Measurements from ENCODE around the gene ALPI.

The ALPI gene

GRCh38 chr2:232465061-232465460 is 9.1 kb downstream of the ALPI start:
- no peak for DNase-seq

DNA sequence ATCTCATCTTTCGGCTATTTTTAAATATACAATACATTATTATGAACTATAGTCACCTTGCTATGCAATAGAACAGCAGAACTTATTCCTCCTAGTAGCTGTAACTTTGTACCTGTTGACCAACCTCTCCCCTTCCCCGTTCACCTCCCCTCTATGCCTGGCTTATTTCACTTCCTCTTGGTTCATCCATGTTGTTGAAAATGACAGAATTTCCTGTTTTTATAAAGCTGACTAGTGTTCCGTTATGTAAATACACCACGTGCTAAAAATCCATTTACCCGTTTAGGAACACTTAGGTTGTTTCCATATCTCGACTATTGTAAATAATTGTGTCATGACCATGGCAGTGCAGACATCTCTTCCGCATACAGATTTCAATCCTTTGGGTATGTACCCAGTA is 10.3 kb downstream of the ALPI start:
- DNase-seq: no peak

GRCh38 chr2:232473467-232473890 is 17.5 kb downstream of the ALPI start:
- DNase-seq: no peak

DNA sequence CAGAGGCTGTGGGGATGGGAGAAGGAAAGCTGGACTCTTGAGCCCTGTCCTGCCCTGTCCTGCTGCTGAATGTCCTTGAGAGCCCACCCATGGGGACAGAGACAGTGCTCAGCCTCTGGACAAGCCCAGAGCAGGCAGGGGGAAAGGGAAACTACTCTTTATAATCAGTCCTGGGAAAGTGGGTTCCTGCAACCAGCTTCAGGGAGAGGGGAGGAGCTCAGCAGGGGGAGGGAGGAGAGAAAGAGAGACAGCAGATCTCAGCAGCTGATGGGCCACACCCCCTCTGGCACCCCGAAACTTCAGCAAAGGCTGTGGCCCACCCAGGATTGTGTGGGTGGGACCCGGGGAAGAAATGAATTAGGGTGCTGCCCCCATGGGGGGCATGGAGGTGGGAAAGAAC is 20.1 kb downstream of the ALPI start:
- DNase-seq: no peak

DNA sequence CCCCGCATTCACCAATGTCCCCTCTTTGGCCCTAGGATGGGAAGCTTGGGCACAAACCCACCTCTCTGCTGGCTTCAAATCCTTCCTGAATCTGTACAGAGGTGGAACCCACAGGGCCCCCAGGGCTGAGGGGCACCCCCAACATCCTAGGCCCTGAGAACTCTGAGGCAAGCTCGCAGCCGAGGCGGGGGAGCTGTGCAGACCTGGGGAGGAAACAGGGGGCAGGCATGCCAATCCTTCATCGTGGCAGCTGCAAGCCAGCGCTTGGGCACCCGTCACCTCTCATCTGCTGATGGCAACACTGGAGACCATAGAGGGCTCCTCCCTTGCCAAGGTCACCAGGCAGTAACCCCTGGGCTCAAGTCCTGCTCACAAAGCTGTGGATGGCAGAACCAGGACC is 20.8 kb downstream of the ALPI start:
- DNase-seq: no peak

GRCh38 chr2:232477751-232478510 is 22.0 kb downstream of the ALPI start:
- DNase-seq: no peak

- no peak for DNase-seq
Measured at GRCh38 chr2:232478571-232479340, 22.8 kb downstream of the ALPI start.

GRCh38 chr2:232479341-232480200 is 23.6 kb downstream of the ALPI start:
- no peak for DNase-seq

DNA sequence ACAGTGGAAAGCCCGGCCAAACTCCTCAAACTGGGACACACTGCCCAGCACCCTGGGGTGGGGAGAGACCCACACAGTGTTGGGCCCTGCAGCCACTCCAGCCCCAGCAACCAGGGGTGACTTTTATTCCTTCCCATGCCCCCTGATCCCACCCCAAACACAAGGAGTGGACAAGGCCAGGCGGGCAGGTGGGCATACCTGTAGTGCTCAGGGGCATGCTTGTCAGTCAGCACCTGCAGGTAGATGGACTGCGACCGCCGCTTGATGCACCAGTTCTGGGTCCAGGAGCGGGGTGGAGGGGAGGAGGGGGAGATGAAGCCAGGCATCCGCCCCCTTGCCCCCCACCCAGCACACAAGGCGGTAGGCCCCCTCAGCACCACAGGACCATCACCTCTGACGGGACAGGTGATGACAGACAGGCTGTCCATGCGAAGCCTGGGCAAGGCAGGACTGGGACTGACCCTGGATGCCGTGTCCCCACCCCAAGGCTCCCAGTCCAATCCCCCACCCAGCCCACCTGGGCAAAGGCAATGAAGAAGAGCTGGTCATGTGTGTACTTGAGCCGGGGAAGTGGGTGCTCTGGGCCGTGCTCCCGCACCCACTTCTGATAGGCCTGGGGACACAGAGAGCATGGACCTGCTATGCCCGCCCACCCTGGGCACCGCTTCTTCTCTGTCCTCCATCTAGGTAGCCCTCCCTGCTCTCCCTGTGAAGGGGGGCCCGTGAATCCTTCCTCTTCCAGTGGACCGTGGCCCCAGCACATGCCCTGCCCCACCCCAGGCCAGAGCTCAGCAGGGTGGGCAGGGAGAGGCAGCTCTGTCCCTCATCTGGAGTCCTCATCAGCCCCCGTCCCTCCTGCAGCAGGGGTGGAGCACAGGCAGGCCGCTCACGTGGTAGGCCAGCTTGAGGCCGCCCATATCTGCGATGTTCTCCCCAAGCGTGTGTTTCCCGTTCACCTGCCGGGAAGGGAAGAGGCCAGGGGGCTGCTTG is 24.5 kb downstream of the ALPI start:
- DNase-seq: no peak

- DNase-seq: no peak
Measured at GRCh38 chr2:232481322-232482140, 25.6 kb downstream of the ALPI start.

DNA sequence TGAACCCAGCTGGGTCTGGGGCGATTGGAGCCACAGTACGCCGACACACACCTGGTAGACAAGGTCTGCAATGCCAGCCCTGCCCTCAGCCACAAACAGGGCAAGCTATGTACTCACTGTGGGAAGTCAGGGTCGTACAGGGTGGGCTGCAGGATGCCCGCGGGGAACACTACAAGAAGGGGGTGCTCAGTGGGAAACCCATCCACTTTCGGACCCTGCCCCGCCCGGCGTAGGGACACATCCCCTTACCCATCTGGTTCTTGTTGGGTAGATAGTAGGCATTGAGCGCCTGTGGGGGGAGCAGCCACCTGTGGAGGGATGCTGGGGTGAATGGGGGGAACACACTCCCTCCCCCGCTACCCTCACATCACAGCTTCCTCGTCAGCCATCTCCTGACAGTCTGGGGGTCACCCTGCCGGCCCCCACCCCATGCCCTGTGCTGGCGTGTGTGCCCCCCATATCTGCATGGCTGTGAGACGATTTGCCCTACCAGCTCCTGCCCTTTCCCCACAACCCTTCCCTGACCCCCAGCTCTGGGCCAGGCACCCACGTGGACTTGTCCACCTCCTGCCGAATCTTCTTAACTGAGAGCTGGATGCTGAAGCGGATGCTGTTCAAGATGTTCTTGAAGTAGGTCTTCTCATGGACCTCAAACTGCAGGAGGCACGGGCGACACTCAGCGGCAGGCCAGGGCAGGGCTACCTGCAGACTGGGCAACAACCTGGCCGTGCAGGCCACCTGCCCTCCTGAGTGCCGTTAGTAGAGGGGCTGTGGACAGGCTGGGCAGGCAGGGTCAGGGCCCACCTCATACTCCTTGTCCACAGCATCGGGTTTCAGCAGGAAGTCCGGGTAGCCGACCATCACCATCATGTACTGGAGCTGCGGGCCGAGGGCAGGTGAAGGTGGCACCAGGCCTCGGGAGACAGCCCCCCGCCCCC is 26.6 kb downstream of the ALPI start:
- no peak for DNase-seq

DNA sequence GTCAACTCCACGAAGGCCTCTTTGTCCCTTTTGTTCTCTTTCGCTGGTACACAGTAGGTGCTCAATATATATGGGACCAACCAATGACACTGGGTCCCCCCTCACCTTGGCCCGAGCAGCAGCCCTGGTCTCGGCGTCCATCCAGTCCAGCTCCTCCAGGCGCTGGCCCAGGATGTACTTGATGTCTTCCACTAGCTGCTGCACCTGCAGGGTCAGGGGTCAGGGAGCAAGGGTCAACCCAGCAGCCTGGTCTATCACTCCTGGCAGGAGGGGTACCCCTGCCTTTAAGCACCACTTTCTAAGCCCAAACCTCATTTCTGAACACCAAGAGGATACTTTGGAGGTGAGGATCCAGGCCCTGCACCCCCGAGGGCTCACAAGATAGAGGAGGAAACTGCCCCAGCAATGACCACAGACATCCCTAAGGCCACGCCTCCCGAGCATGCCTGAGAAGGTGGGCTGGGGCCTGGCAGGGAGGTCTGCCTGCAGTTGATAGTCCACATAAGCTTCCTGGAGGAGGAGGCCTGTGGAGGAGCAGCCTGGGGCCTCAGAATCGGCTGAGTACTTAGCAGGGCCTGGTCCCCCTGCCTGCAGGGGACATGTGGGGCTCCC is 27.5 kb downstream of the ALPI start:
- no peak for DNase-seq

GRCh38 chr2:232483923-232484627 is 28.1 kb downstream of the ALPI start:
- DNase-seq: no peak

DNA sequence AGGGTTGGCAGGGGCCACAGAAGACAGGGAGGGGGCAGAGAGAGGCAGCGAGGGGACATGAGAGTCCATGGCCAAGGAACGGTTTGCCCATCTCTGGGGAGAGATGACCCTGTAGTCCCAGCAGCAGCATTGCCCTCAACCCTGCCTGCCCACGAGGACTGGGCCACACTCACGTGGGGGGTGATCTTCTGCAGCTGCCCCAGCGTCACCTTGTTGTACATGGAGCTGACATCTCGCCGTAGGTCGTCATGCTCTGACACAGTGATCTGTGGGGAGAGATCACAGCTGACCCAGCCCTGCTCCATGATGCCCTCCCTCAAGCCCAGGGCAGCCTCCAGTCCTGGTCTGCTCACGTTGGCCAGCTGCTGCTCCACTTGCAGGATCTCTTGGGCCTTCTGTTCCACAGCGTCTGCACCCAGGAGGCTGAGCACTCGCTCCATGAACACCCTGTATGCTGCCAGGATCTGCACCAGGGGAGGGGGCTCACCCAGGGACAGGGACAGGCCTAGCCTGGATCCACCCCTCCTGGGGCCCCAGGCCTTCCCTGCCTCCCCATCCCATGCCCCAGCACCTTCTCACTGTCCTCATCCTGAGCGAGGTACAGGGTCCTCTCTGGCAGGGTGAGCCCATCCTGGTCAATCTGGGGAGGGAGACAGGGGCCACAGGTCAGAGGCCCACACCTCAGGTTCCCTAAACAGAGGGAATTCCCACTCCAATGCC is 28.8 kb downstream of the ALPI start:
- DNase-seq: no peak

GRCh38 chr2:232485348-232485756 is 29.4 kb downstream of the ALPI start:
- DNase-seq: no peak

DNA sequence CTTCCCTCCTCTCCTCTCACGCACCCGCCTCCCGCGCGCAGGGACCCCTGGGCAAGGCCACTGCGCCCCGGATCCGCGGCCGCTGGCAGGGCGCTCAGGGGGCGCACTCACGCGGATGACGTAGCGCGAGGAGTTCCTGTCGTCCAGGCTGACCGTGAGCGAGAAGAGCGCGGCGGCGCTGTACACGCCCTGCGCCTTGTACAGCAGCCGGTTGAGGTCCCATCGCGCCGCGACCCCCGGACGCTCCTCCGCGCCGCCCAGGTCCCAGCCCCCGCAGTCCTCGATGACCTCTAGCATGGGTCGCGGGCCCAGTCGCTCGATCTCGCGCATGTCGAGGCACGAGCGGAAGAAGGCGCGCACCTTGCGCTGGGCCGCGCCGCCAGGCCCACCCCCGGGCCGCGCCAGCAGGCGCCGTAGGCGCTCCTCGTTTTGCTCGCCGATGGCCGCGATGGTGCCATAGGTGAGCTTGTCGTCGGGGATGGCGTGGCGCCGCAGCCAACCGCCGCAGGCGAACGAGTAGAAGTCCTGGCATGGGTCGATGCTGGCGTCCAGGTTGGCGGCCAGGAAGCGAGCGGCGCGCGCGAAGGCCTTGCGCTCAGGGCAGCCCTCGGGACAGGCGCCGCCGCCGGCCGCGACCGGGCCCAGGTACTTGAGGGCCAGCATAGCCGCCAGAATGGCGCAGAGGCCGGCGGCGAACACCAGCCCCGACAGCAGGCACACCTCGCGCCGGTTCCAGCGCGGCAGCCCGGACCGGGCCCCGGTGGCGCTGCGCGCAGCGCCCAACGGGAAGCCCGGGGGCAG is 30.0 kb downstream of the ALPI start:
- no peak for DNase-seq

Data from CD4-positive, alpha-beta T cell treated with Interferon gamma for 1 hour (primary cell).